SK-N-SH (cell line): ENCODE measurements around the gene SLC10A7.

ENCODE experiments used
- CHD2 ChIP-seq: fragments of 150-350 bp; IDR thresholded peaks from 2 replicates; pipeline ENCODE4 v1.6.1; 2018; ENCODE audit warnings: low read length; ENCODE audit not compliant: partially characterized antibody
- CTCF ChIP-seq: fragments of 200-600 bp; sonication (generic); IDR thresholded peaks from 2 replicates; pipeline ENCODE4 v1.6.1; 2017; ENCODE audit warnings: antibody characterized with exemption, mild to moderate bottlenecking, moderate library complexity
- EZH2phosphoT487 ChIP-seq: fragments of 200-600 bp; sonication (generic); IDR thresholded peaks from 2 replicates; pipeline ENCODE4 v1.6.1; 2017; ENCODE audit warnings: low read depth, mixed run types, mild to moderate bottlenecking, antibody characterized with exemption, moderate library complexity, borderline replicate concordance
- FOXM1 ChIP-seq: IDR thresholded peaks from 2 replicates; pipeline ENCODE4 v1.4.0; 2012; ENCODE audit warnings: low read depth, mild to moderate bottlenecking
- NRF1 ChIP-seq: IDR thresholded peaks from 2 replicates; pipeline ENCODE4 v1.6.1; 2012; ENCODE audit warnings: low read depth, mild to moderate bottlenecking, low read length
- POLR2AphosphoS5 ChIP-seq: IDR thresholded peaks from 2 replicates; pipeline ENCODE4 v1.6.1; 2012; ENCODE audit warnings: low read depth, low read length
- SIN3A ChIP-seq: IDR thresholded peaks from 2 replicates; pipeline ENCODE4 v1.6.1; 2012; ENCODE audit warnings: low read depth, mild to moderate bottlenecking, low read length, moderate library complexity, borderline replicate concordance

GRCh38 chr4:146235654-146236177 is 286.0 kb downstream of the SLC10A7 start:
- TF ChIP-seq CTCF (no peak), POLR2AphosphoS5 (no peak), CHD2 (no peak), FOXM1 (no peak), EZH2phosphoT487 (no peak), SIN3A (no peak), NRF1 (no peak)
